CD4-positive, CD25-positive, alpha-beta regulatory T cell (primary cell): ENCODE results near the gene HYAL1. TPM values are rescaled to one million over a fixed set of nuclear protein-coding genes. Genes with fewer than 3 reads are reported as not detected.
"Not testable (repeated sequence)": the region's sequence is repeated elsewhere in the genome, so short reads cannot be mapped to it uniquely, and the experiment has no call there.

Experiments
- ATAC-seq, 2 donors: fragments of 150-1000 bp; cut with Tn5 transposase; one replicate each; pipeline ENCODE4 v1.10.0; 2021; ENCODE audit warnings: low read depth in 2 of 2, moderate number of reproducible peaks in 2 of 2, moderate library complexity in 1 of 2
- DNase-seq, 3 donors: peaks; one replicate each; pipeline versions ENCODE4 v3.0.0 to v3.0.0-alpha.2; 2012 to 2022; ENCODE audit warnings: mixed read lengths in 1 of 3
- H3K27ac ChIP-seq: one replicate; pipeline ENCODE4 v1.7.0; 2013; ENCODE audit warnings: mild to moderate bottlenecking, low read length; ENCODE audit not compliant: insufficient read depth, poor library complexity, severe bottlenecking
- H3K27me3 ChIP-seq: one replicate; pipeline ENCODE4 v1.7.0; 2013; ENCODE audit warnings: low read length; ENCODE audit not compliant: control insufficient read depth, insufficient read depth
- H3K36me3 ChIP-seq: one replicate; pipeline ENCODE4 v1.7.0; 2013; ENCODE audit warnings: mild to moderate bottlenecking, low read length, moderate library complexity; ENCODE audit not compliant: control insufficient read depth, insufficient read depth
- H3K4me1 ChIP-seq: 2 replicates; pipeline ENCODE4 v1.7.0; 2013; ENCODE audit warnings: mild to moderate bottlenecking, low read length; ENCODE audit not compliant: insufficient read depth, control insufficient read depth, poor library complexity, severe bottlenecking
- H3K4me3 ChIP-seq: one replicate; pipeline ENCODE4 v1.7.0; 2013; ENCODE audit warnings: low read depth, mild to moderate bottlenecking, low read length, moderate library complexity
- H3K9me3 ChIP-seq, 2 experiments: 1 replicate in 1 of 2; 2 replicates in 1 of 2; pipeline ENCODE4 v1.7.0; 2013; ENCODE audit warnings: low read length in 2 of 2, mild to moderate bottlenecking in 1 of 2, moderate library complexity in 1 of 2; ENCODE audit not compliant: control insufficient read depth in 2 of 2
- H3K27ac Mint-ChIP-seq, 3 donors: one replicate each; pipeline ENCODE4 v1.8.0; 2020 to 2022; ENCODE audit warnings: mild to moderate bottlenecking in 3 of 3, mixed read lengths in 3 of 3, moderate library complexity in 2 of 3
- H3K27me3 Mint-ChIP-seq: one replicate; pipeline ENCODE4 v1.8.0; 2022; ENCODE audit warnings: mild to moderate bottlenecking, mixed read lengths
- H3K36me3 Mint-ChIP-seq: one replicate; pipeline ENCODE4 v1.8.0; 2020; ENCODE audit warnings: mixed read lengths
- H3K4me1 Mint-ChIP-seq, 4 donors: one replicate each; pipeline ENCODE4 v1.8.0; 2020 to 2022; ENCODE audit warnings: mixed read lengths in 4 of 4, mild to moderate bottlenecking in 1 of 4
- H3K4me3 Mint-ChIP-seq, 4 donors: one replicate each; pipeline ENCODE4 v1.8.0; 2020 to 2022; ENCODE audit warnings: mild to moderate bottlenecking in 4 of 4, mixed read lengths in 4 of 4, moderate library complexity in 3 of 4
- H3K9me3 Mint-ChIP-seq, 7 donors: one replicate each; pipeline ENCODE4 v1.8.0; 2020 to 2022; ENCODE audit warnings: mixed read lengths in 7 of 7, mild to moderate bottlenecking in 3 of 7, moderate library complexity in 2 of 7
- polyA plus RNA-seq, 4 donors: library from polyadenylated mRNA; unstranded; fragments of 300-500 nt; fragmentation: Illumina TruSeq; gene quantifications; one replicate each; pipeline ENCODE4 v1.2.3, GENCODE V29; 2021
- total RNA-seq: library from RNA; stranded (reverse); gene quantifications from one replicate; pipeline ENCODE4 v1.2.3, GENCODE V29; 2022

HYAL1 gene
- total and polyA plus RNA-seq, 5 donors from 2014 or later, result 0.07 to 0.35 (median 0.21) TPM; not detected in 1

GRCh38 chr3:50312041-50312440 lies 8.7 kb upstream of the HYAL1 start:
- not testable (repeated sequence) for H3K27me3 ChIP-seq, H3K9me3 ChIP-seq, H3K4me3 Mint-ChIP-seq, DNase-seq, ATAC-seq, H3K9me3 Mint-ChIP-seq, H3K27me3 Mint-ChIP-seq, H3K4me3 ChIP-seq, H3K27ac ChIP-seq, H3K36me3 Mint-ChIP-seq, H3K36me3 ChIP-seq, H3K27ac Mint-ChIP-seq
- peaks cover 12% of the 10 kb centered on the region for H3K4me1 ChIP-seq
- H3K4me1 Mint-ChIP-seq, result peaks cover 5 to 19% (median 12%) of the 10 kb centered on the region in 4 donors

GRCh38 chr3:50304601-50305000 lies 1.2 kb upstream of the HYAL1 start:
- Mint-ChIP-seq H3K36me3 (no peaks in the 10 kb centered on the region), H3K27ac (no peak overlapping the region), H3K4me1 (peaks cover 0 to 20% (median 5%) of the 10 kb centered on the region in 4 donors), H3K27me3 (no peaks in the 10 kb centered on the region), H3K9me3 (no peaks in the 10 kb centered on the region), H3K4me3 (no peak overlapping the region)
- H3K9me3 ChIP-seq, result no peaks in the 10 kb centered on the region
- no peaks in the 10 kb centered on the region for H3K27me3 ChIP-seq
- H3K4me1 ChIP-seq, result peaks cover 10% of the 10 kb centered on the region
- no peak overlapping the region for H3K27ac ChIP-seq
- ATAC-seq (no peak), DNase-seq (no peak)
- H3K4me3 ChIP-seq, result no peak overlapping the region
- no peaks in the 10 kb centered on the region for H3K36me3 ChIP-seq

GRCh38 chr3:50302095-50303012 lies 1.0 kb downstream of the HYAL1 start:
- Mint-ChIP-seq H3K4me3 (peak overlapping the region in 2 of 4 donors; percentile 26 to 47), H3K27ac (no peak overlapping the region)
- no peak for DNase-seq

GRCh38 chr3:50300681-50301254 lies 2.6 kb downstream of the HYAL1 start:
- Mint-ChIP-seq H3K4me3 (peak overlapping the region; percentile 56 to 98 (median 84)), H3K27ac (peak overlapping the region in 2 of 3 donors; percentile 99 to 100), H3K36me3 (no peaks in the 10 kb centered on the region), H3K27me3 (no peaks in the 10 kb centered on the region), H3K9me3 (no peaks in the 10 kb centered on the region), H3K4me1 (peaks cover 0 to 43% (median 16%) of the 10 kb centered on the region in 4 donors)
- ATAC-seq (no peak), DNase-seq (no peak)
- H3K9me3 ChIP-seq, result no peaks in the 10 kb centered on the region
- H3K27me3 ChIP-seq, result no peaks in the 10 kb centered on the region
- no peaks in the 10 kb centered on the region for H3K36me3 ChIP-seq
- H3K4me3 ChIP-seq, result no peak overlapping the region
- no peak overlapping the region for H3K27ac ChIP-seq
- peaks cover 25% of the 10 kb centered on the region for H3K4me1 ChIP-seq

More at GRCh38 chr3:50302095-50303012, 1.0 kb downstream of the HYAL1 start:
- Histone ChIP-seq H3K27me3 (no peaks in the 10 kb centered on the region), H3K27ac (no peak overlapping the region), H3K36me3 (no peaks in the 10 kb centered on the region), H3K9me3 (no peaks in the 10 kb centered on the region), H3K4me3 (no peak overlapping the region), H3K4me1 (peaks cover 25% of the 10 kb centered on the region)
- ATAC-seq, result no peak
- no peaks in the 10 kb centered on the region for H3K9me3 Mint-ChIP-seq
- H3K36me3 Mint-ChIP-seq, result no peaks in the 10 kb centered on the region
- no peaks in the 10 kb centered on the region for H3K27me3 Mint-ChIP-seq
- H3K4me1 Mint-ChIP-seq, result peaks cover 0 to 39% (median 14%) of the 10 kb centered on the region in 4 donors

- H3K36me3 ChIP-seq, result no peaks in the 10 kb centered on the region
- H3K4me1 ChIP-seq, result peaks cover 25% of the 10 kb centered on the region
- peak overlapping the region; percentile 56 for H3K4me3 ChIP-seq
- Mint-ChIP-seq H3K9me3 (no peaks in the 10 kb centered on the region), H3K4me3 (peak overlapping the region; percentile 91 to 98 (median 96)), H3K36me3 (no peaks in the 10 kb centered on the region), H3K27me3 (no peaks in the 10 kb centered on the region), H3K4me1 (peaks cover 0 to 43% (median 16%) of the 10 kb centered on the region in 4 donors), H3K27ac (peak overlapping the region; percentile 60 to 100 (median 99))
- DNase-seq (peak in 1 of 3 donors; percentile 37), ATAC-seq (no peak)
- H3K27ac ChIP-seq, result peak overlapping the region; percentile 96
- H3K27me3 ChIP-seq, result no peaks in the 10 kb centered on the region
- no peaks in the 10 kb centered on the region for H3K9me3 ChIP-seq
Measured at GRCh38 chr3:50299929-50300680, 3.3 kb downstream of the HYAL1 start.

- Histone ChIP-seq H3K4me1 (peaks cover 25% of the 10 kb centered on the region), H3K36me3 (no peaks in the 10 kb centered on the region), H3K27ac (peak overlapping the region; percentile 96), H3K27me3 (no peaks in the 10 kb centered on the region), H3K4me3 (peak overlapping the region; percentile 56), H3K9me3 (no peaks in the 10 kb centered on the region)
- Mint-ChIP-seq H3K4me3 (peak overlapping the region; percentile 91 to 98 (median 96)), H3K4me1 (peaks cover 0 to 43% (median 16%) of the 10 kb centered on the region in 4 donors), H3K27me3 (no peaks in the 10 kb centered on the region), H3K36me3 (no peaks in the 10 kb centered on the region), H3K9me3 (no peaks in the 10 kb centered on the region), H3K27ac (peak overlapping the region; percentile 60 to 100 (median 99))
- DNase-seq, result no peak
- ATAC-seq, result no peak
Measured at GRCh38 chr3:50299638-50299928, 3.8 kb downstream of the HYAL1 start.

- ATAC-seq (peak; percentile 85 to 86), DNase-seq (peak; percentile 99 to 100 (median 100))
- H3K27ac ChIP-seq, result peak within 1 kb of the TSS; percentile 96
- H3K4me1 ChIP-seq, result peaks cover 25% of the 10 kb centered on the region
- peak within 1 kb of the TSS; percentile 62 for H3K4me3 ChIP-seq
- no peaks in the 10 kb centered on the region for H3K9me3 ChIP-seq
- H3K36me3 ChIP-seq, result no peaks in the 10 kb centered on the region
- H3K9me3 Mint-ChIP-seq, result no peaks in the 10 kb centered on the region
- H3K4me1 Mint-ChIP-seq, result peaks cover 0 to 43% (median 16%) of the 10 kb centered on the region in 4 donors
- H3K36me3 Mint-ChIP-seq, result no peaks in the 10 kb centered on the region
- H3K27me3 ChIP-seq, result no peaks in the 10 kb centered on the region
- no peaks in the 10 kb centered on the region for H3K27me3 Mint-ChIP-seq
- peak within 1 kb of the TSS; percentile 91 to 98 (median 96) for H3K4me3 Mint-ChIP-seq
- peak within 1 kb of the TSS; percentile 97 to 100 (median 99) for H3K27ac Mint-ChIP-seq
Measured at GRCh38 chr3:50298836-50299637, 4.3 kb downstream of the HYAL1 start, which contains the start of the genes HYAL3 and NAA80. Gene HYAL3, minus strand, starts transcription at chr3:50299405. Its CDS starts 3,803 bp downstream, at chr3:50295602. Gene NAA80, minus strand, starts transcription at chr3:50299405. Its CDS starts 1,942 bp downstream, at chr3:50297463.
